Measurements from ENCODE around the gene ABCG8.

ABCG8 gene

GRCh38 chr2:43838560-43839267, at the start of gene ABCG8, which contains the start of gene ABCG5:
TSS of gene ABCG8 (plus strand) at chr2:43838971. CDS start at chr2:43839054, 83 bp downstream.
TSS of gene ABCG5 (minus strand) at chr2:43838839. CDS start at chr2:43838679, 160 bp downstream.
- DNase-seq (ENCODE audit: low spot score): no peak

GRCh38 chr2:43790147-43790546, 48.6 kb upstream of the ABCG8 start:
- DNase-seq (ENCODE audit: low spot score): no peak

DNA sequence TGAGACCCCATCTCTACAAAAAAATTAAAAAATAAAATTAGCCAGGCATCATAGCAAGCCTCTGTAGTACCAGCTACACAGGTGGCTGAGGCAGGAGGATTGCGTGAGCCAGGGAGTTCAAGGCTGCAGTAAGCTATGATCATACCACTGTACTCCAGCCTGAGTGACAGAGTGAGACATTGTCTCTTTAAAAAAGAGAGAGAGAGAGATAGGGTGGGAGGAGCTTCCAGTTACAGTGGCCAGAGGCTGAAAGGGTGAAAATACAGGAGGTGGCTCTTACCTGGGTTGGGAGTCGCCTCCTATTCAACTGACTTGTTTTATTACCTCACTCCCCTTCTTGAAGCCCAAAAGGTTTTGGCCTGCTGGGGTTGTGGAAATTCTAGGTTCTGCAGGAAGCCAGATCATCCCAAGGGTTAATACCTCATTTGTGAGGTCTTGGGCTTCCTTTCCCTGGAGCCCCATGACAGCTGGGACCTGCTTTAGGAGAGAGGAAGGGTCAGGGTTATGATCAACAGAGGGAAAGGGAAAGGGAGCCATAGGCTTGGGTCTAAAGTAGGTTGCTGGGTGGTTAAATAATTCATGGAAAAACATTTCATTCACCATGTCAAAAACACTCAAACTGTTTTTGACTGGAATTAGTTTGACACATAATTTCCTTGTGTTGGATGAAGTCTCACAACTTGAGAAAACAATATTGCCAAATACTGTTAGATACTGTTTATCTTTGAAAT, 47.6 kb upstream of the ABCG8 start:
- no peak for DNase-seq (ENCODE audit: low spot score)

DNA sequence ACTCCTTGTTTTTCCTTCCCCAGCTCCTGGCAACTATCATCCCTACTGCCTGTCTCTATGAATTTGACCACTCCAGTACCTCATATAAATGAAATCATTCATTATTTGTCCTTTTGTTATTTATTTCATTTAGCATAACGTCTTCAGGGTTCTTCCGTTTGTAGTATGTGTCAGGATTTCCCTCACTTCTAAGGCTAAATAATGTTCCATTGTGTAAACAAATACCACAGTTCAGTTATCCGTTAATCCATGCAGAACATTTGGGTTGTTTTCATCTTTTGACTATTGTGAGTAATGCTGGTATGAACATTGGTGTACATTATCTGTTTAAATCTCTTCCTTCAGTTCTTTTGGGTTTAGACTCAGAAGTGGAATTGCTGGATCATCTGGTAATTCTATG, 46.1 kb upstream of the ABCG8 start:
- DNase-seq (ENCODE audit: low spot score): no peak

GRCh38 chr2:43794956-43795355, 43.8 kb upstream of the ABCG8 start:
- no peak for DNase-seq (ENCODE audit: low spot score)

GRCh38 chr2:43796206-43796605, 42.6 kb upstream of the ABCG8 start:
- DNase-seq (ENCODE audit: low spot score): no peak

- no peak for DNase-seq (ENCODE audit: low spot score)
Observed at GRCh38 chr2:43798300-43798699, 40.5 kb upstream of the ABCG8 start.

DNA sequence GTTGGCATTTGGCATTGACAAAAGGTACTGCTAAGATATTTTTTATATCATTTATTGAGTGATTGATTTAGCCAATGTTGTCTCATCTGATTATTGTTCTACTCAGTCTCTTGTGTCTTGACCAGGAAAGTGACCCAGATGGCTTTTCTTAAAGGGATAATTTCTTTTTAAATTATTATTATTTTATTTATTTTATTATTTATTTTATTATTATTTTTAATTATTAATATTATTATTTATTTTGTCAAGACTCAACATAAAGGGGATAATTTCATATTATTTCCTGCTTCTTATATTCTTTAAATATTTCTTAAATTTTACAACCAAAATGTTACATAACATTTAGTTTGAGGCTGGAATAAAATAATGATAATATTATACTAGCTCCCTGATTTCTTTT, 37.9 kb upstream of the ABCG8 start:
- no peak for DNase-seq (ENCODE audit: low spot score)

DNA sequence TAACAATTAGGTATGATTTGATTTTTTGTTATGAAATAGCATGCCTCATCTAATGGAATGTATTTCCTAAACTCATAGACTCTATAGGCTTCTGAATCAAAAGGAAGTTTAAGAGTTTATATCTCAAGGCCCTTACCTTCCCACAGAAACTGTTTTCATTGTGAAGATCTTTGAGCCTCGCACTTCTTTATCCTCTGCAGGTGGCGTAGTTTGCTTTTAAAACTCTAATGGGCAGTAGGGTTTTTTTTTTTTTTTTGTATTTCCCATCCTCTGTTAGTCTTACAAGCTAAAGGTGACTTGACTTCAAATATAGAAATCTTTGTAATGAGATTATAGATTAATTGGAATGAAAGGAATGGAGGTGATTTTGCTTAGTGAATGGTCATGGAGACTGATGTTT, 36.6 kb upstream of the ABCG8 start:
- DNase-seq (ENCODE audit: low spot score): no peak

DNA sequence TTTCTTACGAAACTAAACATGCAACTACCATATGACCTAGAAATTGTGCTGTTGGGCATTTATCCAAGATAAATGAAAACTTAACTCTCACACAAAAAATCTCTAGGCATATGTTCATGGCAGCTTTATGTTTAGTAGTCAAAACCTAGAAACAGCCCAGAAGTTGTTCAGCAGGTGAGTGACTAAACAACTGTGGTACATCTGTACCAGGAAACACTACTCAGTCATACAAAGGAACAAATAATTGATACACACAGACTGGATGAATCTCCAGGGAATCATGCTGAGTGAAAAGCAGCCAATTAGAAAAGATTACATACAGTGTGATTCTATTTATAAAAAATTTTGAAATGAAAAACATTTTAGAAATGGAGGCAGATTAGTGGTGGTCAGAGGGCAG, 35.7 kb upstream of the ABCG8 start:
- DNase-seq (ENCODE audit: low spot score): no peak

- DNase-seq (ENCODE audit: low spot score): no peak
Observed at GRCh38 chr2:43806719-43807031, 32.1 kb upstream of the ABCG8 start.

GRCh38 chr2:43810452-43810851, 28.3 kb upstream of the ABCG8 start:
- DNase-seq (ENCODE audit: low spot score): no peak

GRCh38 chr2:43810888-43811287, 27.9 kb upstream of the ABCG8 start:
- no peak for DNase-seq (ENCODE audit: low spot score)

- DNase-seq (ENCODE audit: low spot score): no peak
Observed at GRCh38 chr2:43812006-43812405, 26.8 kb upstream of the ABCG8 start.

GRCh38 chr2:43812947-43813346, 25.8 kb upstream of the ABCG8 start:
- no peak for DNase-seq (ENCODE audit: low spot score)

- no peak for DNase-seq (ENCODE audit: low spot score)
Observed at GRCh38 chr2:43814711-43815110, 24.1 kb upstream of the ABCG8 start.

DNA sequence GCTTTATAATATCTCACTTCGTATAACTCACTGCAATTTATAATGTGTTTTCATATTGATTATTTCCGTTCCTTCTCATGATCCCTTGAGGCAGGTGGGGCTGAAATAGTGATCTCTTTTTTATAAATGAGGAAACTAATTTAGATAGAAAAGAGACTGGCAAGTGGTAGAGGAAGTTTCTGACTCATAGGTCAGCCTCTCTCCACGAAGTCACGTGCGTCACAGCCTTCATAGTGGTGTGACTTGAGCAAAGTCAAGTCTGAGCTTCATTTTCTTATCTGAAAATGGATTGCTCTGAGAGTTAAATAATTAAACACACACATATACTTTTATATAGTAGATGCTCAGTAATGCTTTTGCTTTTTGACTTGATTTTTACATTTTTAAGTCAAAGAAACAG, 20.0 kb upstream of the ABCG8 start:
- peak; percentile 32 for DNase-seq (ENCODE audit: low spot score)

DNA sequence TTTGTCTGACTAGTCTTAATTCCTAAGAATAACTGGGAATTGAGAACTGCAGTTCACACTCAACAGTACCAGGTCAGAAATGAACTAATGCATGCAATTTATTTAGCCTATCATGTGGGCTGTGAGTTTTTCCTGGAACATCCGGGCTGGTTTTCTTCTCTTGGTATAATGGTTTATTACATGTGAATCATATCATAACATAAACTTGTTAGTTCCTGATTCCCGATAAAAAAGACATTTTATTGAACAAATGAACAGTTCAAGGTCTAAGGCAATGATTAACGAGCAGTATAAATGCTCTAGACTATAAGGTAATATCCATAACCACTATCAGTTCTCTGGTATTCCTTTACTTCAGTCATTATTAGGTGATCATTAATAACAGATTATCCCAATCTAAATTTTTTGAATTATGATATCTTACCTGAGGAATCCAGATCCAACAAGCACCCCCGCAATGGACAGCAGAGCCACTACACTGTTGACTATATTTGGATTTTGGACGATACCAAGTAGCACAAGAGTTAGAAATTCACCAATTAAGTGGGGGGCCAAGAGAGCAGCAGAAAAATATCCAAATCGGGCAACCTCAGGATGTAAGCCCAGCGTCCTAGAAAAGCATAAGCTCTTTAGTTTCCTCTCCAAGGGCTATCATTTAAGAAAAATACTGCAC, 19.1 kb upstream of the ABCG8 start:
- no peak for DNase-seq (ENCODE audit: low spot score)

GRCh38 chr2:43822839-43823238, 15.9 kb upstream of the ABCG8 start:
- DNase-seq (ENCODE audit: low spot score): no peak

GRCh38 chr2:43823751-43824150, 15.0 kb upstream of the ABCG8 start:
- DNase-seq (ENCODE audit: low spot score): no peak

- DNase-seq (ENCODE audit: low spot score): no peak
Observed at GRCh38 chr2:43824512-43824911, 14.3 kb upstream of the ABCG8 start.

DNA sequence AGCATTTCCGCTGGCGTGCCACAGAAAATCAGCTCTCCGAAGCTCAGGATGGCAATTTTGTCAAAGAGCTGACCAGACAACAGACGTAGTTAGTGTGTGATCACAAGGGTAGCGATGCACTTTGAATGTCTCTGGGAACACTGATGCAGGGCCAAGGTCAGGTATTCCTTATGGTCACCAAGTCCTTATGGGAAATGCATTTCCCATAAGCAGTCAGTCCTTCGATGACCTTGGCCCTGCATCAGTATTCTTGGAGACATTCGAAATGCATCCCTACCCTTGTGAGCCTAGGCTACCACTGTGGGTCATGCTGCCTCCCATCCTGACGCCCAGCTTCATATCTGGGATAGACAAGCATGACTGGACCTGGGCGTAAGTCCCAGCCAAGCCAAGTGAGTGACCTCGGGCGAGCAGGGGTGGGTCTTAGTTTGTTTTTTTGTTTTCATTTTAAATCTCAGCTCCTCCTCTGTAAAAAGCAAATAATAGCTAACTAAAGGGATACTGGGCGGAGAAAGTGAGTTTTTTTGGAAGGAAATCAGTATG, 13.7 kb upstream of the ABCG8 start:
- no peak for DNase-seq (ENCODE audit: low spot score)

- DNase-seq (ENCODE audit: low spot score): no peak
Observed at GRCh38 chr2:43825841-43826240, 12.9 kb upstream of the ABCG8 start.

Measured in LoVo (cell line).